HG03108 (cell line): Measurements from ENCODE around the gene DECR2.
"Not testable (repeated sequence)": the region's sequence is repeated elsewhere in the genome, so short reads cannot be mapped to it uniquely, and the experiment has no call there.

Experiments used
- ATAC-seq: cut with Tn5 transposase; IDR thresholded peaks from one replicate; pipeline ENCODE4 v1.9.1; 2021; ENCODE audit warnings: moderate library complexity; ENCODE audit not compliant: unreplicated experiment

Gene DECR2

GRCh38 chr16:378821-379182, 22.9 kb upstream of the DECR2 start:
- ATAC-seq = no peak

- no peak for ATAC-seq
These were observed 22.3 kb upstream of the DECR2 start for GRCh38 chr16:379183-379960.

GRCh38 chr16:379961-380761, 21.5 kb upstream of the DECR2 start:
- no peak for ATAC-seq

GRCh38 chr16:380762-381011, 21.0 kb upstream of the DECR2 start:
- ATAC-seq = no peak

GRCh38 chr16:381012-381788, 20.5 kb upstream of the DECR2 start:
- no peak for ATAC-seq

- no peak for ATAC-seq
These were observed 19.6 kb upstream of the DECR2 start, which contains the start of gene PGAP6 for GRCh38 chr16:381789-382717. TSS of gene PGAP6 (minus strand) at chr16:381978. CDS start at chr16:381821, 157 bp downstream.

GRCh38 chr16:383326-384051, 18.2 kb upstream of the DECR2 start:
- ATAC-seq = peak; percentile 37

- ATAC-seq = no peak
These were observed 15.0 kb upstream of the DECR2 start for GRCh38 chr16:386641-387156.

GRCh38 chr16:387761-388666, 13.7 kb upstream of the DECR2 start:
- not testable (repeated sequence) for ATAC-seq

GRCh38 chr16:389352-389751, 12.3 kb upstream of the DECR2 start:
- no peak for ATAC-seq

GRCh38 chr16:391885-392335, 9.8 kb upstream of the DECR2 start:
- ATAC-seq = no peak

GRCh38 chr16:392450-393030, 9.1 kb upstream of the DECR2 start:
- no peak for ATAC-seq

GRCh38 chr16:396199-396598, 5.5 kb upstream of the DECR2 start:
- ATAC-seq = no peak

GRCh38 chr16:396605-397004, 5.1 kb upstream of the DECR2 start:
- ATAC-seq = no peak

GRCh38 chr16:397135-397661, 4.5 kb upstream of the DECR2 start, which contains the start of gene NME4:
TSS of gene NME4 (plus strand) at chr16:397199. CDS start at chr16:397223, 24 bp downstream.
- no peak for ATAC-seq

GRCh38 chr16:397736-398332, 3.9 kb upstream of the DECR2 start:
- no peak for ATAC-seq

GRCh38 chr16:398561-399339, 2.9 kb upstream of the DECR2 start:
- ATAC-seq = no peak
